Panc1 (cell line): ENCODE data around the gene KCNC1. TPM values are rescaled to one million over a fixed set of nuclear protein-coding genes. Genes with fewer than 3 reads are reported as not detected.

Source experiments
- ATAC-seq: fragments of 200-7000 bp; cut with Tn5 transposase; 2 replicates; pipeline ENCODE4 v1.9.1; 2020; ENCODE audit warnings: mild to moderate bottlenecking, moderate library complexity
- BruUV-seq: library from RNA; stranded (reverse); fragments of 400-500 nt; replicated peaks from 2 replicates; lab custom pipeline; 2021; lab: Mats Ljungman, UMichigan
- CTCF ChIA-PET: fragments of 300-600 bp; sonication (Branson Sonifier 250); formaldehyde crosslinking; loops from one replicate; lab custom pipeline; 2022; ENCODE audit warnings: antibody characterized with exemption; lab: Charles Lee
- POLR2A ChIA-PET: fragments of 300-600 bp; sonication (Branson Sonifier 250); formaldehyde crosslinking; loops from one replicate; lab custom pipeline; 2022; ENCODE audit warnings: antibody characterized with exemption; lab: Charles Lee
- DNase-seq: peaks from one replicate; pipeline ENCODE4 v3.0.0-alpha.2; 2010; ENCODE audit warnings: low read depth, low spot score
- H3K27ac ChIP-seq: 2 replicates; pipeline ENCODE4 v1.5.1; 2011; ENCODE audit warnings: mild to moderate bottlenecking, low read length, inconsistent platforms
- H3K27me3 ChIP-seq: fragments of 200-500 bp; sonication (Bioruptor generic); 2 replicates; pipeline ENCODE4 v1.6.0; 2014; ENCODE audit warnings: low read length, inconsistent platforms; ENCODE audit not compliant: control insufficient read depth, insufficient read depth
- H3K36me3 ChIP-seq: fragments of 200-500 bp; sonication (Bioruptor generic); 2 replicates; pipeline ENCODE4 v1.5.1; 2014; ENCODE audit warnings: inconsistent platforms, mild to moderate bottlenecking, low read length, moderate library complexity; ENCODE audit not compliant: control insufficient read depth, insufficient read depth
- H3K4me1 ChIP-seq: 2 replicates; pipeline ENCODE4 v1.5.1; 2011; ENCODE audit warnings: inconsistent platforms, mild to moderate bottlenecking, low read length, moderate library complexity; ENCODE audit not compliant: control insufficient read depth, insufficient read depth
- H3K4me3 ChIP-seq, 2 experiments: 2 replicates each; pipeline ENCODE4 v1.5.1; 2011 to 2012; ENCODE audit warnings: low read depth in 2 of 2, low read length in 2 of 2, mild to moderate bottlenecking in 2 of 2, inconsistent platforms in 1 of 2, moderate library complexity in 1 of 2
- H3K9me3 ChIP-seq: fragments of 200-500 bp; sonication (Bioruptor generic); 2 replicates; pipeline ENCODE4 v1.5.1; 2014; ENCODE audit warnings: low read depth, mild to moderate bottlenecking, inconsistent platforms, low read length, moderate library complexity; ENCODE audit not compliant: control insufficient read depth, insufficient read depth
- POLR2AphosphoS5 ChIP-seq: IDR thresholded peaks from 2 replicates; pipeline ENCODE4 v1.6.1; 2012; ENCODE audit warnings: mild to moderate bottlenecking, low read depth, low read length, moderate library complexity
- REST ChIP-seq, 2 experiments: IDR thresholded peaks; 2 replicates each; pipeline ENCODE4 v1.6.1; 2011 to 2012; ENCODE audit warnings: low read depth in 2 of 2, control low read depth in 1 of 2, low read length in 1 of 2, mild to moderate bottlenecking in 1 of 2, moderate library complexity in 1 of 2; ENCODE audit not compliant: insufficient read depth in 1 of 2
- SIN3A ChIP-seq: IDR thresholded peaks from 2 replicates; pipeline ENCODE4 v1.6.1; 2012; ENCODE audit warnings: low read depth, mild to moderate bottlenecking, low read length, moderate library complexity, borderline replicate concordance; ENCODE audit not compliant: insufficient read depth
- TCF7L2 ChIP-seq: IDR thresholded peaks from 2 replicates; pipeline ENCODE4 v1.6.1; 2011; ENCODE audit warnings: mild to moderate bottlenecking, low read depth, low read length, inconsistent platforms
- in situ Hi-C: cut with HindIII; loops from 2 replicates; pipeline ENCODE4 v1.10.0; 2016; ENCODE audit warnings: low sequenced_read_pairs, low pct_unique_long_range_greater_than_20kb
- intact Hi-C: fragments of 100-400 bp; cut with micrococcal nuclease; formaldehyde crosslinking; loops from one replicate; pipeline ENCODE4 v1.10.0; 2022; ENCODE audit not compliant: unreplicated experiment
- total RNA-seq: library from RNA; stranded (reverse); gene quantifications from one replicate; pipeline ENCODE4 v1.2.1, GENCODE V29; 2021; ENCODE audit not compliant: unreplicated experiment
- TF ChIP-seq, protein P1 (sequence below): fragments of 450-650 bp; IDR thresholded peaks from 2 replicates; pipeline ENCODE4 v1.5.1; 2017; ENCODE audit warnings: mild to moderate bottlenecking

The KCNC1 gene
- total RNA-seq, 1 experiment from 2014 or later = 0.95 TPM

DNA sequence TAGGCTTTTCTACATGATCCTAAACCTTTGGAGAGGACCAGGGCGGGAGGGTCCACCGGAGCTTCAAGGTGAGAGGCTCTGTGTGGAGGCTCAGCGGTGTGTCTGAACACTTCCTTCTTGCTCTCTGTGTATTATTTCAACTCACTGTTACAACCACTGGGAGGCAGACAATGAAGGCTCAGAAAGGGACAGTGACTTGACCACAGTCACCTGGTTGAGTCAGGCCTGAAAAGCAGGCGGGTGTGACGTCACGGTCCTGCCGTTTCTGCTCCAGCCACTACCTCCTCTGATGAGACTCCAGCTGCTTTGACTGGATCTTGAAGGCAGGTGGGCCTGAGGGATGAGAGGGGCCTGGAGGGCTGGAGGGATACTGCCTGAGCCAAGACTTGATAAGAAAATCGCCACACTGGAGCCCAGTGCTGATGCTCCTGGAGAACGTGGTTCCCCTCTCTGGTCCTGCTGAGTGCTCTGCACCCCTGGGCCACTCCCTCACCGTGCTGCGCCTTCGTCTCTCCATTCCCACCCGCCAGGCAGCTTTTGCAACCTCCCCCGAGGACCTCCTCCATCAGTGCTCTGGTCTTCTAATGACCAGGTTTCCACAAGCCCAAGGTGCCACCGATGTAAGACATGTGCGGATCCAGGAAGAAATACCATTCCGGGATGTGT is 27.9 kb downstream of the KCNC1 start:
- ATAC-seq (peak; percentile 49; the same call in 1 of the 2 replicates), DNase-seq (no peak)
- no peaks in the 10 kb centered on the region for H3K4me1 ChIP-seq
- no peaks in the 10 kb centered on the region for H3K36me3 ChIP-seq
- H3K27ac ChIP-seq = no peak overlapping the region
- BruUV-seq = no TSS peak
- ChIA-PET POLR2A (no interaction called here), CTCF (no interaction called here)
- in situ Hi-C loops = no loop called here
- H3K27me3 ChIP-seq = no peaks in the 10 kb centered on the region
- intact Hi-C loops = no loop called here
- TF ChIP-seq SIN3A (no peak), TCF7L2 (no peak), REST (IDR thresholded peaks at IDR 0.05; ENCODE audit: insufficient read depth in 1 of 2, low read depth in 2 of 2, low read length in 1 of 2) (no peak), POLR2AphosphoS5 (no peak)
- TF ChIP-seq, protein P1, sequence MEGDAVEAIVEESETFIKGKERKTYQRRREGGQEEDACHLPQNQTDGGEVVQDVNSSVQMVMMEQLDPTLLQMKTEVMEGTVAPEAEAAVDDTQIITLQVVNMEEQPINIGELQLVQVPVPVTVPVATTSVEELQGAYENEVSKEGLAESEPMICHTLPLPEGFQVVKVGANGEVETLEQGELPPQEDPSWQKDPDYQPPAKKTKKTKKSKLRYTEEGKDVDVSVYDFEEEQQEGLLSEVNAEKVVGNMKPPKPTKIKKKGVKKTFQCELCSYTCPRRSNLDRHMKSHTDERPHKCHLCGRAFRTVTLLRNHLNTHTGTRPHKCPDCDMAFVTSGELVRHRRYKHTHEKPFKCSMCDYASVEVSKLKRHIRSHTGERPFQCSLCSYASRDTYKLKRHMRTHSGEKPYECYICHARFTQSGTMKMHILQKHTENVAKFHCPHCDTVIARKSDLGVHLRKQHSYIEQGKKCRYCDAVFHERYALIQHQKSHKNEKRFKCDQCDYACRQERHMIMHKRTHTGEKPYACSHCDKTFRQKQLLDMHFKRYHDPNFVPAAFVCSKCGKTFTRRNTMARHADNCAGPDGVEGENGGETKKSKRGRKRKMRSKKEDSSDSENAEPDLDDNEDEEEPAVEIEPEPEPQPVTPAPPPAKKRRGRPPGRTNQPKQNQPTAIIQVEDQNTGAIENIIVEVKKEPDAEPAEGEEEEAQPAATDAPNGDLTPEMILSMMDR = no peak
- no peak overlapping the region for H3K4me3 ChIP-seq
- H3K9me3 ChIP-seq = no peaks in the 10 kb centered on the region

- ATAC-seq = no peak
- no peak for DNase-seq
- Histone ChIP-seq H3K9me3 (no peaks in the 10 kb centered on the region), H3K27ac (no peak overlapping the region), H3K36me3 (no peaks in the 10 kb centered on the region), H3K4me1 (no peaks in the 10 kb centered on the region), H3K27me3 (no peaks in the 10 kb centered on the region), H3K4me3 (no peak overlapping the region)
- no TSS peak for BruUV-seq
- CTCF ChIA-PET = no interaction called here
- POLR2A ChIA-PET = no interaction called here
- in situ Hi-C loops = no loop called here
- intact Hi-C loops = no loop called here
- no peak for TF ChIP-seq TCF7L2
- TF ChIP-seq, protein P1 = no peak
- TF ChIP-seq REST (IDR thresholded peaks at IDR 0.05; ENCODE audit: insufficient read depth in 1 of 2, low read depth in 2 of 2, low read length in 1 of 2) = no peak
- no peak for TF ChIP-seq POLR2AphosphoS5
- TF ChIP-seq SIN3A = no peak
Measured at GRCh38 chr11:17763244-17763643, 28.7 kb downstream of the KCNC1 start.
